CD4-positive, alpha-beta T cell (primary cell): ENCODE measurements around the gene MYO1D. TPM values are rescaled to one million over a fixed set of nuclear protein-coding genes. Genes with fewer than 3 reads are reported as not detected.

Source experiments
- ATAC-seq: fragments of 200-7000 bp; cut with Tn5 transposase; one replicate; pipeline ENCODE4 v1.10.0; 2022; ENCODE audit warnings: mild to moderate bottlenecking; ENCODE audit not compliant: poor library complexity
- CTCF ChIA-PET: fragments of 350-600 bp; sonication (Branson Sonifier 250); formaldehyde crosslinking; loops from one replicate; lab custom pipeline; 2021; ENCODE audit warnings: antibody characterized with exemption, inconsistent platforms; lab: Charles Lee
- POLR2A ChIA-PET: fragments of 350-600 bp; sonication (Branson Sonifier 250); formaldehyde crosslinking; loops from one replicate; lab custom pipeline; 2021; ENCODE audit warnings: antibody characterized with exemption, inconsistent platforms; lab: Charles Lee
- DNase-seq, 14 experiments: peaks; one replicate each; pipeline ENCODE4 v3.0.0-alpha.2; 2013 to 2020; ENCODE audit warnings: mixed read lengths in 2 of 14
- H3K27ac ChIP-seq, 2 donors: one replicate each; pipeline versions ENCODE4 v1.5.1 to v1.7.0; 2013; ENCODE audit warnings: low read length in 2 of 2, low read depth in 1 of 2, mild to moderate bottlenecking in 1 of 2
- H3K27me3 ChIP-seq, 2 experiments: 1 replicate in 1 of 2; 2 replicates in 1 of 2; pipeline versions ENCODE4 v1.6.1 to v1.7.0; 2013; ENCODE audit warnings: low read length in 2 of 2, control low read depth in 1 of 2, mild to moderate bottlenecking in 1 of 2, moderate library complexity in 1 of 2; ENCODE audit not compliant: insufficient read depth in 2 of 2, control insufficient read depth in 1 of 2
- H3K36me3 ChIP-seq: one replicate; pipeline ENCODE4 v1.6.1; 2013; ENCODE audit warnings: low read length, control low read depth; ENCODE audit not compliant: insufficient read depth
- H3K4me1 ChIP-seq: one replicate; pipeline ENCODE4 v1.6.1; 2013; ENCODE audit warnings: low read length, control low read depth; ENCODE audit not compliant: insufficient read depth
- H3K4me3 ChIP-seq: one replicate; pipeline ENCODE4 v1.5.1; 2013; ENCODE audit warnings: mild to moderate bottlenecking, low read length, moderate library complexity
- H3K9me3 ChIP-seq, 2 experiments: 1 replicate in 1 of 2; 2 replicates in 1 of 2; pipeline versions ENCODE4 v1.6.1 to v1.7.0; 2013; ENCODE audit warnings: low read length in 2 of 2, mild to moderate bottlenecking in 2 of 2, control low read depth in 1 of 2, moderate library complexity in 1 of 2; ENCODE audit not compliant: control insufficient read depth in 1 of 2, insufficient read depth in 1 of 2
- H3K27ac Mint-ChIP-seq: one replicate; pipeline ENCODE4 v1.8.0; 2020; ENCODE audit warnings: mixed read lengths
- H3K27me3 Mint-ChIP-seq: one replicate; pipeline ENCODE4 v1.8.0; 2021; ENCODE audit warnings: mixed read lengths
- H3K36me3 Mint-ChIP-seq: one replicate; pipeline ENCODE4 v1.8.0; 2021; ENCODE audit warnings: low read depth, mixed read lengths
- H3K4me1 Mint-ChIP-seq: one replicate; pipeline ENCODE4 v1.8.0; 2021; ENCODE audit warnings: low read depth, mixed read lengths
- H3K4me3 Mint-ChIP-seq: one replicate; pipeline ENCODE4 v1.8.0; 2020; ENCODE audit warnings: mild to moderate bottlenecking, mixed read lengths
- H3K9me3 Mint-ChIP-seq: one replicate; pipeline ENCODE4 v1.8.0; 2020; ENCODE audit warnings: mixed read lengths
- intact Hi-C, 2 experiments: fragments of 100-400 bp; cut with DNase I in 1 of 2; cut with micrococcal nuclease in 1 of 2; formaldehyde crosslinking; loops; one replicate each; pipeline versions ENCODE4 v1.15.1 to v1.9.0; 2023 to 2025; cut with DNase I, micrococcal nuclease
- total RNA-seq, 174 experiments: library from RNA in 2 of 174; stranded (reverse) in 2 of 174; gene quantifications; one replicate each; pipeline ENCODE4 v1.2.3 and lab custom pipeline; 2021 to 2026
- TF ChIP-seq, protein P1 (sequence below): fragments of 200-600 bp; IDR thresholded peaks from one replicate; pipeline ENCODE4 v1.8.0; 2022; ENCODE audit warnings: antibody characterized with exemption, mild to moderate bottlenecking

The MYO1D gene
- total RNA-seq, 2 experiments from 2014 or later: 5.8 to 6.4 TPM

DNA sequence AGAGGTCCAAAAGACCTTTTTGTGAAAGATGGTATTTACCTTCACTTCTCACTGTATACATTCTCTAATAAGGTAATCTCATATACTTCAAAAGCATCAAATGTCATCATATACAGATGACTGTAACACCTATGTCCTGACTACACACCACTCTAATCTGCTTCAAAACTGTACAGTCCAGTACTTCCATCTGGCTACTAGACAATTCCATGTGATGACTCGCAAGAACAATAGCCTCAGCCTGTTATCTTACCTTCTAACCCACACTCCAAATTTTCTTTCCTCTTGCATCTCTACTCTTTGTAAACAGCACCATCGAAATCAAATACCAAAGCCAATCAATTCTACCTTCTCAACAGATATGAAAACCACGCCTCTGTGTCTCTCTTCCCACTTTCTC is 24.1 kb downstream of the MYO1D start:
- Histone ChIP-seq H3K9me3 (no peaks in the 10 kb centered on the region), H3K27ac (no peak overlapping the region), H3K27me3 (no peaks in the 10 kb centered on the region), H3K36me3 (no peaks in the 10 kb centered on the region), H3K4me1 (no peaks in the 10 kb centered on the region), H3K4me3 (no peak overlapping the region)
- Mint-ChIP-seq H3K27ac (no peak overlapping the region), H3K9me3 (no peaks in the 10 kb centered on the region), H3K4me3 (no peak overlapping the region), H3K27me3 (peaks cover 17% of the 10 kb centered on the region), H3K4me1 (no peaks in the 10 kb centered on the region), H3K36me3 (no peaks in the 10 kb centered on the region)
- CTCF ChIA-PET: no interaction called here
- ATAC-seq (no peak), DNase-seq (no peak)
- intact Hi-C loops: no loop called here
- POLR2A ChIA-PET: no interaction called here
- TF ChIP-seq, protein P1, sequence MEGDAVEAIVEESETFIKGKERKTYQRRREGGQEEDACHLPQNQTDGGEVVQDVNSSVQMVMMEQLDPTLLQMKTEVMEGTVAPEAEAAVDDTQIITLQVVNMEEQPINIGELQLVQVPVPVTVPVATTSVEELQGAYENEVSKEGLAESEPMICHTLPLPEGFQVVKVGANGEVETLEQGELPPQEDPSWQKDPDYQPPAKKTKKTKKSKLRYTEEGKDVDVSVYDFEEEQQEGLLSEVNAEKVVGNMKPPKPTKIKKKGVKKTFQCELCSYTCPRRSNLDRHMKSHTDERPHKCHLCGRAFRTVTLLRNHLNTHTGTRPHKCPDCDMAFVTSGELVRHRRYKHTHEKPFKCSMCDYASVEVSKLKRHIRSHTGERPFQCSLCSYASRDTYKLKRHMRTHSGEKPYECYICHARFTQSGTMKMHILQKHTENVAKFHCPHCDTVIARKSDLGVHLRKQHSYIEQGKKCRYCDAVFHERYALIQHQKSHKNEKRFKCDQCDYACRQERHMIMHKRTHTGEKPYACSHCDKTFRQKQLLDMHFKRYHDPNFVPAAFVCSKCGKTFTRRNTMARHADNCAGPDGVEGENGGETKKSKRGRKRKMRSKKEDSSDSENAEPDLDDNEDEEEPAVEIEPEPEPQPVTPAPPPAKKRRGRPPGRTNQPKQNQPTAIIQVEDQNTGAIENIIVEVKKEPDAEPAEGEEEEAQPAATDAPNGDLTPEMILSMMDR: no peak

DNA sequence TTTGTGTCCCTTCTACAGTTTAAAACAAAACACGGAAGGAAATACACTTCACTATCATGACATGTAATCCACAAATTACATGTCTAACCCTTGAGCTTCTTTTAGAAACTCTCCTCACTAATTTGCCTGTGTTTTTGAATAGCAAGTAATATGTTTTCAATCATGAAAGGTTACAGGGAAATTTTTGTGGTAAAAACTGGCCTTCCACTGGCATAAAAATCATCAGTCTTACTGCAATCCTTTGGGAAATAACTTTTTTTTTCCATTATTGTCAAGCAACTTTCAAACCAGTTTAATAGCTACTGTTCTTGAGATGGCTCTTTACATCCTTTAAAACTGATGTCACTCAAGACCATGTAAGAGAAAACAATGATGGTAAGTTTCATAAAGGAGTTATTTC is 27.0 kb downstream of the MYO1D start:
- ChIA-PET CTCF (interaction anchor here (0.7 kb wide), 1 partner anchor 12 kb away, joined by 3 read pairs; no protein-coding TSS in a partner anchor), POLR2A (no interaction called here)
- no peak overlapping the region for H3K27ac Mint-ChIP-seq
- Histone ChIP-seq H3K4me3 (no peak overlapping the region), H3K27me3 (no peaks in the 10 kb centered on the region), H3K36me3 (no peaks in the 10 kb centered on the region), H3K27ac (no peak overlapping the region), H3K9me3 (no peaks in the 10 kb centered on the region), H3K4me1 (no peaks in the 10 kb centered on the region)
- intact Hi-C loops: no loop called here
- no peak overlapping the region for H3K4me3 Mint-ChIP-seq
- TF ChIP-seq, protein P1: no peak
- no peaks in the 10 kb centered on the region for H3K36me3 Mint-ChIP-seq
- peaks cover 13% of the 10 kb centered on the region for H3K27me3 Mint-ChIP-seq
- ATAC-seq (no peak), DNase-seq (no peak)
- no peaks in the 10 kb centered on the region for H3K4me1 Mint-ChIP-seq
- H3K9me3 Mint-ChIP-seq: no peaks in the 10 kb centered on the region

DNA sequence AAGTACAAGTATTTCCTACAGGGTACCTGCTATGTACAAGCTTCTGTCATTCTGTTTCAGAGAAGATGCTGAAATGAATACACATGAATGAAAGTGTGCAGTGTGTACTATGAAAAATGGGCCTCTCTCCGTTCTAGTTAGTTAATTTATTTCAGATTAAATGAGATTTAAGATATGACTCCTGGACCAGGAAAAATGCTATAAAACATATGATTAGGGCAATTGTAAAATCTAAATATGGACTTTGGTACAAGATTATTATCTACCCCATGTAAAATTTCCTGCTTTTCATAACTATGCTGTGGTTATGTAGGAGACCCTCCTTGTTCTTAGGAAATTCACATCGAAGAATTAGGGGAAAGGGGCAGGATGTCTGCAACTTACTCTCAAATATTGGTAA is 28.9 kb downstream of the MYO1D start:
- CTCF ChIA-PET: no interaction called here

More for the DNA sequence above, 28.9 kb downstream of the MYO1D start:
- Mint-ChIP-seq H3K4me3 (no peak overlapping the region), H3K9me3 (no peaks in the 10 kb centered on the region), H3K27me3 (peaks cover 9% of the 10 kb centered on the region), H3K4me1 (no peaks in the 10 kb centered on the region), H3K27ac (no peak overlapping the region), H3K36me3 (no peaks in the 10 kb centered on the region)
- Histone ChIP-seq H3K9me3 (no peaks in the 10 kb centered on the region), H3K4me1 (no peaks in the 10 kb centered on the region), H3K27ac (no peak overlapping the region), H3K36me3 (no peaks in the 10 kb centered on the region), H3K27me3 (no peaks in the 10 kb centered on the region), H3K4me3 (no peak overlapping the region)
- TF ChIP-seq, protein P1: no peak
- POLR2A ChIA-PET: no interaction called here
- DNase-seq (no peak), ATAC-seq (no peak)
- intact Hi-C loops: no loop called here
